GM21619 (cell line): ENCODE measurements around the gene CBX1.
"Not testable (repeated sequence)": the region's sequence is repeated elsewhere in the genome, so short reads cannot be mapped to it uniquely, and the experiment has no call there.

Source experiments
- ATAC-seq: cut with Tn5 transposase; IDR thresholded peaks from one replicate; pipeline ENCODE4 v1.9.1; 2021; ENCODE audit not compliant: unreplicated experiment

The CBX1 gene

DNA sequence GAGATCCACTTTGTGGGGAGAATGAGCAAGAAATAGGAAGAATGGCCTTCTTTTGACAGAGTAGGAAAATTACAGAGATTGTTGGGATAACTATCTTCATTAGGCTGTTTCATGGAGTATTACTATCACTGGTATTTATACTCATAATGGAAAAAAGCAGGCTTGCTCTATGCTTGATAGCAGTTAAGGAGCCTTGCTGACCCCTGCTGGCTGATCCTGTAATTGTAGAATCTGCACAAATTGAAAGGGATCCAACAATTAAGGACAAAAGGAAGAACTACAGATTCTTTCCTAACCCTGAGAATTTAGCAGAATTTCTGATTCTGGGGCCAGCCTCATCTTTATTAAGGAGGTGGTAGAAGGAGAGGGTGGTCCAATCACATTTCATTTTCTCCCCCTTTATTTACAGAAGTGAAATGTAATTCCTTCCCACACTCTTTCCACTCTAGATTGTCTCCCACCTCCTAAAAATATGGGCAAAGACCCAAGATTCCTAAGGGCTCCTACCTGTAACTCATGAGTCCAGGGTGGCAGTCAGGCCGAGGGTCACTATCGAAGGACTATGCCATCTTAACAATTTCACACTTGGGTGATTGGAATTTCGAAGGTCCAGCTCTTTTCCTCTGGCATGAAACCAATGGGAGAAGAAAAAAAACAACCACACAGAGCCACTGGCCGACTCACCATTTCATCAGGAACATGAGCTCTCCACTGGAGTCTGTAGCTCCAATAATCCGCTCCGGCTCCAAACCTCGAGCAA is 26.8 kb downstream of the CBX1 start:
- ATAC-seq = no peak

DNA sequence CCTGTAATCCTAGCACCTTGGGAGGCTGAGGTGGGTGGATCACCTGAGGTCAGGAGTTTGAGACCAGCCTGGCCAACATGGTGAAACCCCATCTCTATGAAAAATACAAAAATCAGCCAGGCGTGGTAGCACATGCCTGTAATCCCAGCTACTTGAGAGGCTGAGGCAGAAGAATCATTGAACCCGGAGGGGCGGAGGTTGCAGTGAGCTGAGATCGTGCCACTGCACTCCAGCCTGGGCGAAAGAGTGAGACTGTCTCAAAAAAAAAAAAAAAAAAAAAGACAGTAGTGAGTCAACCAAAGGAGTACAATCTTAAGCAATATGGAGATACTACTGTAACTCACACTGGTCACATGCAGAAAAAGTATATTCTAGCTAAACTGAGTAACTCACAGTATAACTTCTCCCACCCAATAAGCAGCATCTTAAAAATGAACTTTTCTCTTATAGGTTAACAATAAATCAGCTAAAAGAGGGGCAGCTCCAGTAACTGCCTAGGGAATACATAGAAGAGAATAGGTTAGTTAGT is 27.6 kb downstream of the CBX1 start:
- ATAC-seq = not testable (repeated sequence)

DNA sequence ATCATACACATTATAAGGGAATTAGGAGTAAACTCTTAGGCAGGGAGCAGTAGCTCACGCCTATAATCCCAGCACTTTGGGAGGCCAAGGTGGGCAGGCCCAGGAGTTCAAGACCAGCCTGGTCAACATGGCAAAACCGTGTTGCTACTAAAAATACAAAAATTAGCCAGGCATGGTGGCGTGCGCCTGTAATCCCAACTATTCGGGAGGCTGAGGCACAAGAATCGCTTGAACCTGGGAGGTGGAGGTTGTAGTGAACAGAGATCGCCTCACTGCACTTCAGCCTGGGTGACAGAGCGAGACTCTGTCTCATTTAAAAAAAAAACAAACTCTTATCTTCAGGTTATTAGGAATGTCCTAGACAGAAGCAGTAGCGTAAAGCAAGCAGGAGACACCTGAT is 28.5 kb downstream of the CBX1 start:
- not testable (repeated sequence) for ATAC-seq

DNA sequence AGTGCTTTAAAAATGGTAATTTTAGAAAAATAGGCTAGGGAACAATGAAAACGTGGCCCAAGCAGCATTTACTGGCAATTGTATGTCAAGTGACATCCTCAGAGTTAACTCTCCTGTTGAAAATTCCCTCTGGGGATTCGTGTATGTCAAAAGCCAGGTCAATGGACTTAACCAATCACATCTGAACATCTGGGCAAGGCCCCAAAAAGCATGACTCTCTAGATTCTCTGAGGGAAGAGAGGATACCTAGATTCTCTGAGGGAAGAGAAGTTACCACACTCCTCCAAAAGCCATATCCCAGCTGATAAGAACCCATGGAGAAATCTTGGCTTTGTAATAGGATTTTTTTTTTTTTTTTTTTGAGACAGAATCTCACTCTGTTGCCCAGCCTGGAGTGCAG is 29.6 kb downstream of the CBX1 start:
- ATAC-seq = no peak

DNA sequence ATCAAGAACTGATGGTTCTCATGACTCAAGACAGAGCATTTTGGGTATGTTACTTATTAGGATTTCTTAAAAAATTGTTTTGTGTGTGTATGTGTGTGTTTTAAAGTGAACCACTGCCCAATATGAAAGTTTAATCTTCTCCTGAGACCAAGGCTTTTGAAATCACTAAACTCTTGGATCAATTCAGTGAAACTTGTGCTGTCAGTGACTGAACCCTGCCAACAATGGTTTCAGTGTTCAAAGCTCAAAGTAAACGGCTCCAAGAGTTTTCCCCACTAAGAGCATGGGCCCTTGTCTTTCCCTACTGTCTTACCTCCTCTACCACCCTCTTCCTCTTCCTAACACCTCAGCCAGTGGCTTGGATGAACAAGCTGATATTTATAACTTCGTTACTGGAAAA is 31.1 kb downstream of the CBX1 start:
- ATAC-seq = no peak

DNA sequence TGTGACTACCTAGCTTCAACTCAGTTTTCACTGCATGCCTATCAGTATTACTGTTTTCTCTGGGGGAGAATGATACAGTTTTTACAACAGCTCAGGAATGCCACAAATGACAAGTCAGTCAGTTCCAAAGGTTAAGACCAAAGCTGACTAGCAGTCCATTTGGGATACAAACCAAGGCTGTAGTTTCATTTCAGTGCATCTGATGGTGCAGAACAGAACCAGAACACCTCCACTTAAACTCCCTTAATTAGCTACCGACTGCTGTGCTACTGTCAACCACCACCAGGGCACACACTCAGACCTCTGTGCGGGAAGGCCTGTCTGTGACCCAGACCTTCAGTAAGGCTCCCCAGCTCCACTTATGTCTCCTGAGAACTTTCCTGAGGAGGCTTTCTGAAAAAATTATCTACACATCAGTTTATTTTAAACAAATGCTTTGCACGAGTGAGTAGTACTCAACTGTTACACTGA is 32.8 kb downstream of the CBX1 start:
- ATAC-seq = no peak

DNA sequence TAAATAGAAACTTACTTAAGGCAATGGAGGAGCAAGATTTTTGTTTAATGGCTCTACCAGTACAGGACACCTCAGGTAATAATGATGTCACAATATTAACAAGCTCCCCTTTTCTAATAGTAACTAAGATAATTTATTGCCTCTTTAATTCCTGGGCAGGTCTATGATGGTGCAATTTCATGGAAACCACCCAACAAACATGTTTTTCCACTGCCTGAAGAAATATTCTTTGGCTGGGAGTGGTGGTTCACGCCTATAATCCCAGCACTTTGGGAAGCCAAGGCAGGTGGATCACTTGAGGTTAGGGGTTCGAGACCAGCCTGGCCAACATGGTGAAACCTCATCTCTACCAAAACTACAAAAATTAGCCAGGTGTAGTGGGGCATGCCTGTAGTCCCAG is 33.5 kb downstream of the CBX1 start:
- ATAC-seq = not testable (repeated sequence)

DNA sequence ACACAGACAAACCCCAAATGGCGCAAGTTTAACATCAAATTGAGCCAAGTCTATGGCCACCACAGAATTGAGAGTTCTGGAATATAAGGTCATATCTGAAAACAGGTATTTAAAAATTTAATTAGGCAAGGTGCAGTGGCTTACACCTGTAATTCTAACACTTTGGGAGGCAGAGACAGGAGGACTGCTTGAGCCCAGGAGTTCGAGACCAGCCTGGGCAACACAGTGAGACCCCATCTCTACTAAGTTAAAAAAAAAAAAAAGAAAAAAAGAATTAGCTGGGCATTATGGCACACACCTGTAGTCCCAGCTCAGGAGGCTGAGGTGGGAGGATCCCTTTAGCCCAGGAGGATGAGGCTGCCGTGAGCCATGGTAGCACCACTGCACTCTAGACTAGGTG is 34.0 kb downstream of the CBX1 start:
- no peak for ATAC-seq

DNA sequence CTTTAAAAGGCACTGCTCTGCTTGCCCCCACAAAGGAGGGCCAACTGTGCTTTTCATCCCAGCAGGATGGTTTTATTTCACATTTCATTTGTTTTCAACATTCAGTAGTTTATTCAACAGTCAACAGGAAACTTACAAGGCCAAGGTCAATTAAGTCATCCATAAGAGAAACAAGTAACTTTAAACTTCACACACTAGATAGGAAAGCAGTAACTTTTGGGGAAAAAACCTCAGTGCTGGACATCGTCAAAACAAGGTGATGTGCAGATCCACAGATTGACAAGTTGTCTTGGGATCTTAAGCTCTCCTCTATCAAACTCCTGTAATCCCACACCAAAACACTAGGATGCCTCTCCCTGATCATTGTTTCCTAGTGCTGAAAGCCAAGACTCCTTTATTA is 34.6 kb downstream of the CBX1 start:
- ATAC-seq = no peak

DNA sequence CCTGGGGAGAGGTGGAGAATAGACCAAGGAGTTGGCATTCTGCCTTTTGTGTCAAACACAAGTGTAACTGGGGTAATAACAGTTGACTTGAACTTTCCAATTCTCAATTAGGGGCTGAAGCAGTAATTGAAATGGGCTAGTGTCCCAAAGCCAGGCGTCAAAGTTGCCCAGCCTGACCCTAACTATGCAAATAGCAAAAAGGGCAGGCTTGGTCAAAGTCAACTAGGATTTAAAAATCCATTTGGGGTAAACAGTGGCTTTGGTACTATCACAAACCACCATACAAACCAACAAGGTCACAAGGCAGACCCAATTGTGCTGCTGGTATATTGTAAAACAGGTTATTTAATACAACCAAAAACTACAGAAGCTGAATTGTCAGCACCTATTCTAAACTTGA is 35.1 kb downstream of the CBX1 start:
- ATAC-seq = no peak

DNA sequence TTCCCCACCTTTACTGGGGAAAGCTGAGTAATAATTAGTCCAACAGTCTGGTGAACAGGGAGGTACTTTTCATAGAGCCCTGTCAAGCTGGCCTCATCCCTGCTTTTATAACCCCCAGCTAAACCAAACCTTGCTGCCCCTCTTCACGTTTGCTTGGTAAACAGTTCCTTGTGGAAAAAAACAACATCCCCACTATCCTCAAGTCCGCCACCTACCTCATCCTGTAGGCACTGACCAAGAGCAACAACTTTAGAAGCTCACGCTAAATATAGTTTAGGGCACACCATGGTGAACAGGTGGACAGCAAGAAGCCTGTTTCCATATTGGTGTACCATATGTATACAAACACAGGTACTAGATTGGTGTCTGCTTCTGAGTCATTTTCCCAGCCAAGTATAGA is 36.6 kb downstream of the CBX1 start:
- ATAC-seq = no peak

DNA sequence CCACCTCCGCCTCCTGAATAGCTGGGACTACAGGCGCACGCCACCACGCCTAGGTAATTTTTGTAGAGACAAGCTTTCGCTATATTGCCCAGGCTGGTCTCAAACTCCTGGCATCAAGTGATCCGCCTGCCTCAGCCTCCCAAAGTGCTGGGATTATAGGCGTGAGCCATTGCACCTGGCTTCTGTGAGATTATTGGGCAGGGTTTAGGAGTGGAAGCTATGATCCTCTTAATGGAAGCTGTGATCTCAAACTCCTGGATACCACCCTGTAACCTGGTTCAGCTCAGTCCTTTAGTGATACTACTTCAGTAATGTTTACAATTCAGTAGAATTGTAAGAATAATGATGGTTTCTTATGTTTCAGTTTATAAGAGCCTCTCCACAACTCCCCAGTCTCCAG is 39.0 kb downstream of the CBX1 start:
- no peak for ATAC-seq

DNA sequence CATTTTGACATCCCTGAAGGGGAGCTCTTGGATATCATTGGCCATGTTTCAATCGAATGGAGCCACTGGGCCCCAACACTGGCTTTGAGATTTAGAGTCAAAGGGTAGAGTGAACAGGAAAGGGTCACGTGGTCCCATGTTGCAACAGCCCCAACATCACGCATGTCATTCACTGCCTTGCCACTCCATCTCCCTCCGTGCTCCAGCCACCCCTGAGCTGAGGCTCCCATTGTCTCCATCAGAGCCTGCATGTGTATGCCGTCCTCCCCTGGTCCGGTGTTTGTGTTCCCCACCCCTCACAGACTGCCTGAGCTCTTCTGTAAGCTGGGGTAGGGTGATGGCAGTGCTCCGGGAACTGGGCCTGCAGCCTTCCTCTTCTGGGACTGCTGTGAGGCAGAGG is 41.0 kb downstream of the CBX1 start:
- no peak for ATAC-seq

DNA sequence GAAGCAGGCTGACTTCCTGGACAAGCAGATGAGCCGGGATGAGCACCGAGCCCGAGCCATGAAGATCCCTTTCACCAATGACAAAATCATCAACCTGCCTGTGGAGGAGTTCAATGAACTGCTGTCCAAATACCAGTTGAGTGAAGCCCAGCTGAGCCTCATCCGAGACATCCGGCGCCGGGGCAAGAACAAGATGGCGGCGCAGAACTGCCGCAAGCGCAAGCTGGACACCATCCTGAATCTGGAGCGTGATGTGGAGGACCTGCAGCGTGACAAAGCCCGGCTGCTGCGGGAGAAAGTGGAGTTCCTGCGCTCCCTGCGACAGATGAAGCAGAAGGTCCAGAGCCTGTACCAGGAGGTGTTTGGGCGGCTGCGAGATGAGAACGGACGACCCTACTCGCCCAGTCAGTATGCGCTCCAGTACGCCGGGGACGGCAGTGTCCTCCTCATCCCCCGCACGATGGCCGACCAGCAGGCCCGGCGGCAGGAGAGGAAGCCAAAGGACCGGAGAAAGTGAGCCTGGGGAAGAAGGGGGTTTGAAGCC is 42.1 kb downstream of the CBX1 start:
- ATAC-seq = no peak

DNA sequence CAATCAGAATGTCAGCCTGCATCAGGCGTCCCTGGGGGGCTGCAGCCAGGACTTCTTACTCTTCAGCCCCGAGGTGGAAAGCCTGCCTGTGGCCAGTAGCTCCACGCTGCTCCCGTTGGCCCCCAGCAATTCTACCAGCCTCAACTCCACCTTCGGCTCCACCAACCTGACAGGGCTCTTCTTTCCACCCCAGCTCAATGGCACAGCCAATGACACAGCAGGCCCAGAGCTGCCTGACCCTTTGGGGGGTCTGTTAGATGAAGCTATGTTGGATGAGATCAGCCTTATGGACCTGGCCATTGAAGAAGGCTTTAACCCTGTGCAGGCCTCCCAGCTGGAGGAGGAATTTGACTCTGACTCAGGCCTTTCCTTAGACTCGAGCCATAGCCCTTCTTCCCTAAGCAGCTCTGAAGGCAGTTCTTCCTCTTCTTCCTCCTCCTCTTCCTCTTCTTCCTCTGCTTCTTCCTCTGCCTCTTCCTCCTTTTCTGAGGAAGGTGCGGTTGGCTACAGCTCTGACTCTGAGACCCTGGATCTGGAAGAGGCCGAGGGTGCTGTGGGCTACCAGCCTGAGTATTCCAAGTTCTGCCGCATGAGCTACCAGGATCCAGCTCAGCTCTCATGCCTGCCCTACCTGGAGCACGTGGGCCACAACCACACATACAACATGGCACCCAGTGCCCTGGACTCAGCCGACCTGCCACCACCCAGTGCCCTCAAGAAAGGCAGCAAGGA is 42.7 kb downstream of the CBX1 start:
- ATAC-seq = no peak

DNA sequence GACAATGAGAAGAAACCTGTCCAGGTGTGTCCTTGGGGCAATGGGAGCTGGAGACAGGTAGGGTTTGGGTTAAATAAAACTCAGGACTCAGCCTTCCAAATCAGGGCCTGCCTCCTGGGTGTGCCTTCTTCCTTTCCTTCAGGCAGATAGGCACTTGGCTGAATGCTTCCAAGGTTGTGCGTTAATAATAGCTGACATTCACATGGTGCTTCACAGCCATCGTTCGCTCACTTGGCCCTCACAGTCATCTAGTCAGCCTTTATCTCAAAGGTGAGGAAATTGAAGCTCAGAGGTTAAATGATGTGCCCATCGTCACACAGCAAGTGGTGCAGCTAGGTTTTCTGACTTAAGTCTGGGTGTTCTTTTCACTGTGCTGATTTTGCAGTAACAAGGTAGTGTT is 43.7 kb downstream of the CBX1 start:
- no peak for ATAC-seq

DNA sequence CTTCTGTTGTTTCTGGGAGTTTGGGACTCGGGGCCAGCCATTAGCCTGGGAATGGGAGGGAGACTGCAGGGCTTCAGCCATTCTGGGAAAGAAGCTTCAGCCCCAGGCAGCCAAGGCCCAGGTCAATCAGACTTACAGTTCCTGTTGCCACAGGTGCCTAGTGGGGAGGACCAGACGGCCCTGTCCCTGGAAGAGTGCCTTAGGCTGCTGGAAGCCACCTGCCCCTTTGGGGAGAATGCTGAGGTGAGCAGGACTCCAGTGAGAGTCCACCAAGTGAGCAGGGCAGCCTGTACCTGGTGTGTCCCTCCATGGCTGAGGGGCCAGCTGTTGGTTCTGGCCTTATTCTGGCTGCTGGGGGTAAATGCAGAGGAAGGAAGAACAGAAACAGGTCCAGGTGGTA is 44.4 kb downstream of the CBX1 start:
- ATAC-seq = no peak

DNA sequence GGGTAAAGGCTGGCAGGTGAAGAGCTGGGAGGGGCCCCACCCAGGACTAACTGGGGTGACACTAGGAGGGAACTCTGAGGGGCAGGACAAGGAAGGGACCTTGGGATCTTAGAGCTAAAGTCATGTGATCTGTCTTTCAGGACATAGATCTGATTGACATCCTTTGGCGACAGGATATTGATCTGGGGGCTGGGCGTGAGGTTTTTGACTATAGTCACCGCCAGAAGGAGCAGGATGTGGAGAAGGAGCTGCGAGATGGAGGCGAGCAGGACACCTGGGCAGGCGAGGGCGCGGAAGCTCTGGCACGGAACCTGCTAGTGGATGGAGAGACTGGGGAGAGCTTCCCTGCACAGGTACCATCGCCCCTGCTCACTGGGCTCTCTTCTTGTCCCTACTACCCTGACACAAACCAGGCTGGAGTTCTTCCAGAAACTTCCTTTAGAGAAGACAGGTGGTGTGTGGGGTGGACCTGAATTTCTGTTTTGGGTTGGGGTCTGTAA is 45.0 kb downstream of the CBX1 start:
- ATAC-seq = no peak

DNA sequence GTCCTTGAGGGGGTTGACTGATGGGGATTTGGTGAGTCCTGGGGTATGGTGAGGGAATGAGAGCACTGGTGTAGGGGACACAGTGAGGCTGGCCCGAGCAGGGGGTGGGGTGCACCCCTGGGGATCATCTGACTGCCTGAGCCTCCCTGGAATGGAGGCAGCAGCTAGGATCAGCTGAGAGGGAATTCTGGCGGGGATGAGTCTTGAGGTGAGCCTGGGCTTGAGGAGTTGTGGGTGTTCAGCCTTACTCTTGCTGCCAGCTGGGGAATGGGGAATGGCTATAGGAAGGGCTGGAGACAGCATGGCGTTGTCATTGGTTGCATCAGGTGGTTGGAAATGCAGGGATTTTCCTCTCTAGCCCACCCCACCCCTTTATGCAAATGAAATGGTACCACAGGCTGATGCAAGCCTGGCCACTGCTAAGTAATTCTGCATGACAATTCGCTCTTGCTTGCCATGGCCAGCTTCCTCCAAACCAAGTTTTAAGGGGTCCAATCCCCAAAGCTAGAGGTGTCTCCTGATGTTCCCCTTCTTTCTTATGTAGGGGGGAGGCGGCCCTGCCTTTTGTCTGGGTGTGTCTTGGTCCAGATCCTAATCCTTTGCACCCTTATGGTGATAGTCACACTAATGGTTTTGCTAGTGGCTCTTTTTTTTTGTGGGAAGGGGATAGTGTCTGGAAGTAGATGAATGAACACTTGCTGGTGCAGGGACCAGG is 45.6 kb downstream of the CBX1 start:
- peak; percentile 55 for ATAC-seq

DNA sequence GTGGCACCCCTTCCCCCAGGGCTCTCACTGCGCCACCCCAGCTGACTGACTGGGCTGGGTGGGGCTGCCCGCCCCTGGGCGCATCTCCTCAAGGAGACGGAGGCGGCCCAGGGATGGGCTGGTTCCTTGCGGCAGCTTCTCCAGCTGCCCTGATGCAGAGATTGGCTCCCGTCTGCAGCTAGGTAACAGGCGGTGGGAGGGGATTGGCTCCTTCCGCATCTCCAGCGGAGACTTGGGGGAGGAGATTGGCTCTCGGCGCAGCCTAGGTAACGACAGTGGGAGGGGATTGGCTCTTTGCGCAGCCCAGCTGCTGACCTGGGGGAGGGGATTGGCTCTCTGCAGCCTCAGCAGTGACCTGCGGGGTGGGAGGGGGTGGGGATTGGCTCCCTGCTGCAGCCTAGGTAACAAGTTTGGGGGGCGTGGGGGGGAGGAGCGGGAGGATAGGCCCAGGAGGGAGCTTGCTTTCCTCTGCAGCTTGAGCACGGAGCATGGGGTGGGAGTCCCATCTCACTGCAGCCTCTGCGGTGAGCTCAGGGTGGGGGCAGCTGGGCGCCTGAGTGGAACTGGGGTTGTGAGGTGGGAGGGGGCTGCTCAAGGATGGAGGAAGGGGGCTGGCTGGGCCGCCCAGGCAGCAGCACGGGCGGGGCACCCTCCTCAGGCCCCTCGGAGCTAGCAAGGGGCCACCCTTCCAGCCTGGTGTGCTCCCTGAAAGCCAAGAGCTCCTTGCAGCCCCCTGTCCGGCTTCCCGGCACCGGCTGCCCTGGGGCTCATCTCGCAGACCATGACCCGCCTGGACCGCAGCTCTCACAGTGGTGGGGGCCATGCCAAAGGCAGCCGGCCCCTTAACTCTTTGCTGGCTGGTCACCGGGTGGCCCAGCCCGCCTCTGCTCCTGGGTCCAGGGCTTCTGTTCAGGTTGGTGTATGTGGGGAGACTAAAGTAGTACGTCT is 46.8 kb downstream of the CBX1 start:
- no peak for ATAC-seq
